Erythroblast (primary cell): Measurements from ENCODE around the gene CEMIP.

Source experiments
- GATA1 ChIP-seq: IDR thresholded peaks from 2 replicates; pipeline ENCODE4 v1.6.1; 2011; ENCODE audit warnings: low read depth, mild to moderate bottlenecking, control low read depth, low read length, moderate library complexity
- POLR2A ChIP-seq: IDR thresholded peaks from 2 replicates; pipeline ENCODE4 v1.6.1; 2011; ENCODE audit warnings: mild to moderate bottlenecking, low read length

GRCh38 chr15:80942266-80942665 is 163.1 kb downstream of the CEMIP start:
- TF ChIP-seq POLR2A (no peak), GATA1 (no peak)
